ENCODE results near the gene PDLIM7.

PDLIM7 gene

DNA sequence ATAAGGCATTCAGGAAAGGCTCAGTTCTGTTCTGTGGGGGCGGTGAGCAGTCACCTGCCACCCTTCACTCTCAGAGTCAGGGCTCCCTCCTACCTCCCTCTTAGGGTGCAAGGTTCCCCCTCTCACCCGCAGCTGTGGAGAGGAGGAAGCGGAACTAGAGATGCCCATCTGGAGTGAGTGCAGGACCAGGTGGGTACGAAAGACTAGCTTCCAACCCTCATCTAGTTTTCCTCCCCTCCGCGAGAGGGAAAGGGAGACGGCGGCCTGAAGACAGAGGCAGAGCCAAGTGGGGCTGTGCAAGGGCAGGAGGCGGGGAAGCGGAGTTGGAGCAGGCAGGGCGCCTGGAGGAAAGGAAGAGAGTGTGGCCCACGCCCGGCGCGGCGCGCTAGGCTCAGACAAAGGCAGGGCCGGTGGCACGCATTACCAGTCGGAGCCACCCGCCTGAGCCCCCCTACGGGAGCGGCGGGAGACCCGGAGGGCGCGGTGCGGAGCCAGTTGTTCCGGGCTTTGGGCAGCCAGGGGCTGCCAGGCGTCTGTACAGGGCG lies 43.5 kb downstream of the PDLIM7 start:
- no peaks in the 10 kb centered on the region for H3K9me3 ChIP-seq
- H3K27me3 ChIP-seq (ENCODE audit: low read depth): no peaks in the 10 kb centered on the region
- in situ Hi-C loops (cut with MboI; ENCODE audit: low sequenced_read_pairs): no loop called here
- peak in 1 of 2 experiments; percentile 61 for DNase-seq (ENCODE audit: low spot score in 2 of 2)
- H3K36me3 ChIP-seq (replicated peaks): peaks cover 24% of the 10 kb centered on the region
- H3K4me3 ChIP-seq: peak overlapping the region; percentile 50
- H3K4me1 ChIP-seq: peaks cover 7% of the 10 kb centered on the region

DNA sequence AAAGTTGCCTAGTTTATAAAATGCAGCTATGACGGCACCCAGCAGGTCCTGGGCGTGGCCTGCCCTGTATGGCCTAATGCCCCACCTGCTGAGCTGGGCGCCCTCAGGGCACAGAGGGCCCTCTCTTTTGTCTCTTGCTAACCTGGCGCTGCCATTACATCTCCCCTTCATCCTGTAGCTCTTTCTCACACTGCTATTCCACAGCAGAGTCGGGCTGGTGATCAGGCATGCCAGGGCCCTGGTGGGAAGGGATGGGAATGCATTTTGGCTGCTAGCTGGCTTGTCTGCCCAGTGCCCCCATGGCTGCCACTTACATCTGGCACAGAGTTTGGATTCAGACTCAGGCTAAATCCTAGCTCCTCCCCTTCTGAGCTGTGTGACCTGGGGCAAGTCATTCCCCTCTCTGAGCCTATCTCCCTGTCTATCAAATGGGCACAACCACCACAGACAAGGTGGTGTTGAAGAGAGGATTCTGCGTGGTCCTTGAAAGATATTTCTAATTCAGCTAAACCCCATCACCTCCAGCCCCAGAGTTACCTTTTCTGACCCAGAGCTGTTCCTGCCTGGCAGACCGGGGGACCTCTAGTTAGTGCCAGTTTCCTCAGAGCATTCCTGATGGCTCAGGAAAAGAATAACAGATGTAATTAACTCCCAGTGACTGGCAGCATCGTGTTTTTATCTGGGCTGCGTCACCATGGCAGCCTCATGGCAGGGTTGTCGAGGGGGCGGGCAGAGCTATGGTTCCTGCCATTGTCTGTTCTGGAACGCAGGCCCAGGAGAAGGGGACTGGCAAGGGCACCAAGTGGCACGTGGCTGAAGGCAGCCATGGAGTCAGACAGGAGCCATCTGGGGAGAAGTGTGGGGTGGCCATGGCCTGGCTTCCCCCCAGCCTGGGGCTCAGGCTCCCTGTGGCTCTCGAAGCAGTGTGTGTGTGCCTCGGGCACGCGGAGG lies 44.4 kb downstream of the PDLIM7 start:
- Histone ChIP-seq H3K9me3 (no peaks in the 10 kb centered on the region), H3K36me3 (replicated peaks) (peaks cover 14% of the 10 kb centered on the region), H3K27me3 (ENCODE audit: low read depth) (no peaks in the 10 kb centered on the region), H3K4me1 (peaks cover 10% of the 10 kb centered on the region), H3K4me3 (no peak overlapping the region; the same call in 1 of the 2 replicates)
- no peak for DNase-seq (ENCODE audit: low spot score in 2 of 2)
- in situ Hi-C loops (cut with MboI; ENCODE audit: low sequenced_read_pairs): no loop called here

- Histone ChIP-seq H3K36me3 (replicated peaks) (peaks cover 2% of the 10 kb centered on the region), H3K4me1 (peaks cover 20% of the 10 kb centered on the region), H3K4me3 (no peak overlapping the region), H3K9me3 (no peaks in the 10 kb centered on the region), H3K27me3 (ENCODE audit: low read depth) (no peaks in the 10 kb centered on the region)
- in situ Hi-C loops (cut with MboI; ENCODE audit: low sequenced_read_pairs): no loop called here
- DNase-seq (ENCODE audit: low spot score in 2 of 2): no peak
Measured at GRCh38 chr5:177450667-177451424, 46.6 kb downstream of the PDLIM7 start.

GRCh38 chr5:177449140-177450061 lies 48.0 kb downstream of the PDLIM7 start:
- no peak for DNase-seq (ENCODE audit: low spot score in 2 of 2)
- in situ Hi-C loops (cut with MboI; ENCODE audit: low sequenced_read_pairs): loop anchor here (5.0 to 10.0 kb wide), 2 partner anchors 57 to 135 kb away; partner anchors contain the start of gene MXD3
- H3K4me3 ChIP-seq: no peak overlapping the region
- no peaks in the 10 kb centered on the region for H3K27me3 ChIP-seq (ENCODE audit: low read depth)
- peaks cover 21% of the 10 kb centered on the region for H3K4me1 ChIP-seq
- peaks cover 2% of the 10 kb centered on the region; the same call in 1 of the 2 replicates for H3K36me3 ChIP-seq (replicated peaks)
- no peaks in the 10 kb centered on the region for H3K9me3 ChIP-seq

DNA sequence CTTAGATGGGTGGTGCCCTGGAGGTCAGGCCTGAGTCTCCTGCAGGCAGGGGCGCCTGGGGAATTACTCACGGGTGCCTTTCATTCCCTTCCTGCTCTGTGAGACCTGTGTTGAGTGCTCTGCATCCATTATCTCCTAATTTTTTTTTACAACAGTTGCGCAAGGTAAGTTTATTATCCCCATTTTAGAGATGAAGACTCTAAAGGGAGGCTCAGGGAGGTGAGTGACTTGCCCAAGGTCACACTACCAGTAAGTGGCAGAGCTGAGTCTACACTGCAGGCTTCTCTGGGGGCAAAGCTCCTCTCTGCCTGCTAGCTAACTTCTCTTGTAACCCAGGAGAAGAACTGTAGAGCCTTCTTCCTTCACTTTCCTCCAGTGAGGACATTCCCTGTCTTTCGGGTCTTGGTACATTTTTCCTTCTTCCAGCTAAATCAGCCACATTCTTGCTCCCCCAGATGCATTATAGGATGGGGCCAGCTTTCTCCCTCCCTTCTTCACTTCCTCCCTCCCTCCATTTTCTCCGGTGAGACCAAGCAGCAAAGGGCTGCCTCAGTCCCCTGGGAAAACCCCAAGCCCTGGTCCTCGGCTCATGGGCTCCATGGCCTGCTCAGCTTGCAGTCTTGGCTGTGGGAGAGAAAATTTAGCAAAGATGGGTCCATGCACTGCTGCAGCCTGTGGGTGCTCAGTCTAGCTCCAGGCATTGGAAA lies 49.0 kb downstream of the PDLIM7 start:
- in situ Hi-C loops (cut with MboI; ENCODE audit: low sequenced_read_pairs): loop anchor here (5.0 to 10.0 kb wide), 2 partner anchors 56 to 134 kb away; partner anchors contain the start of gene MXD3
- DNase-seq (ENCODE audit: low spot score in 2 of 2): no peak
- Histone ChIP-seq H3K27me3 (ENCODE audit: low read depth) (no peaks in the 10 kb centered on the region), H3K4me1 (peaks cover 13% of the 10 kb centered on the region), H3K9me3 (no peaks in the 10 kb centered on the region), H3K36me3 (replicated peaks) (no peaks in the 10 kb centered on the region), H3K4me3 (peak overlapping the region; percentile 47)

DNA sequence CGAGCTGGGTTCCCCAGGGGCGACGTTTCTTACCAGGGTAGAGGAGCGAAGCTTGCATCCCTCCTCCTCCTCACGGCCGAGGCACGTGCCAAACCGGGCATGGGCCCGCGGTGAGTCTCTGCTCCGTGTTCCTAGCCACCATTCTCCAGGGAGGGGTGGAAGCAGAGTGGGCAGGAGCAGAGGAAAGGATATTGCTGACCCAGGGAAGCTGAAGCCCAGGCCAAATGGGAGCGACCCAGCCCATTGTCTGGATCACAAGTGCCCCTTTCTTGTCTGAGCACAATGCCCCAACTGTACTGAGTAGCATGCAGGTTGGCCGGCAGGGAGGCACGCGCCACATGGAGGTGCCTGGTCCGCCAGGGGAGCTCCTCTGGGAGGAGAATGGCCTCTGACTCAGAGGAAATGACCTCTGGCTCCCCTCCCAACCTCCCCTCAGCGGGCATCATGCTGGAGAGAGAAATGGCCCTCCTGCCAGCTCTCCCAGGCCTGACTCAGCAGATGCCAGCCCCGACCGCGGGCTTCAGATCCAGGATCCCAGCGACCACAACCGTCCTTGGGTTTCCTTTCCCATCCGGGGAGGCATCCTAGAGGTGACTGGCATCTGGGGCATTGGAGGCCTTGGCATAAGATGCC lies 49.7 kb downstream of the PDLIM7 start:
- peak in 1 of 2 experiments; percentile 65 for DNase-seq (ENCODE audit: low spot score in 2 of 2)
- peaks cover 13% of the 10 kb centered on the region for H3K4me1 ChIP-seq
- no peaks in the 10 kb centered on the region for H3K36me3 ChIP-seq (replicated peaks)
- H3K27me3 ChIP-seq (ENCODE audit: low read depth): no peaks in the 10 kb centered on the region
- H3K4me3 ChIP-seq: peak overlapping the region; percentile 47
- H3K9me3 ChIP-seq: no peaks in the 10 kb centered on the region
- in situ Hi-C loops (cut with MboI; ENCODE audit: low sequenced_read_pairs): loop anchor here (5.0 to 10.0 kb wide), 2 partner anchors 55 to 133 kb away; partner anchors contain the start of gene MXD3

DNA sequence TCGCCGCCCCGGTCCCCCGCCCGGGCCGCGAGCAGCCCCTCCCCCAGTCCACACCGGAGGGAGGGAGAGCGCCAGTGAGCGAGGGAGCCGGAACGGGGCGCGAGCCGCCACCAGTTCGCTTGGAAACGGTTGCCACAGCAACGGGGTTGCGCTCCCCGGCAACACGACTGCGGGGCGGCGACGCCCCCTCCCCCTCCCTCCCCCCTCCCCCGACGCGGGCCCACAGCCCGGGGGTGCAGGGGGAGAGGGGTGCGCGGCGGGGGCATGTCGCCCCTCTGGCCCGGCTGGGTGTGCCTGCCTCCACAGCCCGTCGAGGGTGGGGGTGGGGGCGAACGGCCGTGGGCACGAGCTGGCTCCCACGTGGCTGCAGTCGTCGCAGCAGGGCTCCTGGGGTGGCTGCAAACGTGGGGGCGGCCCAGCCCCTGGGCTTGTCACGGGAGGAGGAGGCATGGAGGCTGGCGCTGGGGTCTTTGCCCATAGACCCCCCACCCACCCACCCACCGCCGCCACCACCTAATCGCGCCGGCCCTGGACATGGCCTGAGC lies 50.3 kb downstream of the PDLIM7 start:
- Histone ChIP-seq H3K9me3 (no peaks in the 10 kb centered on the region), H3K36me3 (replicated peaks) (peaks cover 4% of the 10 kb centered on the region; the same call in 1 of the 2 replicates), H3K4me3 (peak overlapping the region; percentile 47), H3K27me3 (ENCODE audit: low read depth) (no peaks in the 10 kb centered on the region), H3K4me1 (peaks cover 13% of the 10 kb centered on the region)
- DNase-seq (ENCODE audit: low spot score in 2 of 2): peak; percentile 60 to 84
- in situ Hi-C loops (cut with MboI; ENCODE audit: low sequenced_read_pairs): loop anchor here (5.0 to 10.0 kb wide), 2 partner anchors 55 to 132 kb away; partner anchors contain the start of gene MXD3

DNA sequence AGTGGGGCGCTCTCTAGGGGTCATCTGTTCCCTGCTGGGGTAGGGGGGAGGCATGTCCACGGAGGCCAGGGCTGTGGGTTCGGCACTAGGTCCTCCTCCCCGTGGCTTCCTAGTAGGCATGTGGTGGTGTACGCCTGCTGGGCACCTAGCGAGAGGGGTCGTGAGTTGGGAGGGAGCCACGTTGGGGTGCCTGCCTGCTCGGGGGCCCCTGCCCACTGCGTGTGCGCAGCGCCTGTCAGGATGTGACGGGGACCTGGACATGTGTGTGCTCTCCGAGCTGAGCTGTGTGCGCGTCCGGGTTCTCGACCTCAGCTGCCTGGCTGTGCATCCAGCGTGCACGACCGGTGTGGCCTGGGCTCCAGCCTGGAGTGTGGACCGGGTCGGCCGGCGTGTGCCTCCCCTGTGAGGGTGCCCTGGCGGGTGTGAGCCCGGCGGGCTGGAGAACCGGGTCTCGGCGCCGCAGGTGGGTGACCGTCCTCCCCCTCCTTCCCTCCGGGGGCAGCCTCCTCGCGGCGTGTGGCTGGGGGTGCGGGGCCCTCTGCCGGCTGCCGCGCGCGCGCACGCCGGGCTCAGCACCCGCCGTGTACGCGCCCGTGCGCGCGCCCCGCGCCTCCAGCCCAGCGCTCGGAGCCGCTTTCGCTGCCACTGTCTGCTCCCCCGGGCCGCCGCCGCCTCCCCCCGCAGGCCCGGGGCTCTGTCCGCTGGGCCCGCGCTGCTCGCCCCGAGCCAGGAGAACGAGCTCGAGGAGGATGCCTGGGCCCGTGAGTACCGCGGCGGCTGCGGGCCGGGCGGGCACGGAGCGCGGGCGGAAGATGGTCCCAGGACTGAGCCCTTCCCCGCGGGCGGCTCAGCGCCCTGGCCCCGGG lies 51.0 kb downstream of the PDLIM7 start, which contains the start of gene PRR7:
Gene PRR7 (plus strand): TSS at position 615 of the 866 bp plus-strand sequence. CDS start 8,254 bp downstream, outside the sequence.
- Histone ChIP-seq H3K4me3 (peak within 1 kb of the TSS; percentile 47), H3K36me3 (replicated peaks) (peaks cover 9% of the 10 kb centered on the region; the same call in 1 of the 2 replicates), H3K4me1 (peaks cover 13% of the 10 kb centered on the region), H3K27me3 (ENCODE audit: low read depth) (no peaks in the 10 kb centered on the region), H3K9me3 (no peaks in the 10 kb centered on the region)
- DNase-seq (ENCODE audit: low spot score in 2 of 2): peak; percentile 37 to 79
- in situ Hi-C loops (cut with MboI; ENCODE audit: low sequenced_read_pairs): loop anchor here (5.0 to 10.0 kb wide), 2 partner anchors 54 to 132 kb away; partner anchors contain the start of gene MXD3

GRCh38 chr5:177445917-177446199 lies 51.5 kb downstream of the PDLIM7 start:
- H3K4me3 ChIP-seq: peak overlapping the region; percentile 47
- H3K36me3 ChIP-seq (replicated peaks): peaks cover 11% of the 10 kb centered on the region
- peaks cover 13% of the 10 kb centered on the region for H3K4me1 ChIP-seq
- H3K9me3 ChIP-seq: no peaks in the 10 kb centered on the region
- DNase-seq (ENCODE audit: low spot score in 2 of 2): no peak
- no peaks in the 10 kb centered on the region for H3K27me3 ChIP-seq (ENCODE audit: low read depth)
- in situ Hi-C loops (cut with MboI; ENCODE audit: low sequenced_read_pairs): loop anchor here (5.0 to 10.0 kb wide), 2 partner anchors 54 to 131 kb away; partner anchors contain the start of gene MXD3

DNA sequence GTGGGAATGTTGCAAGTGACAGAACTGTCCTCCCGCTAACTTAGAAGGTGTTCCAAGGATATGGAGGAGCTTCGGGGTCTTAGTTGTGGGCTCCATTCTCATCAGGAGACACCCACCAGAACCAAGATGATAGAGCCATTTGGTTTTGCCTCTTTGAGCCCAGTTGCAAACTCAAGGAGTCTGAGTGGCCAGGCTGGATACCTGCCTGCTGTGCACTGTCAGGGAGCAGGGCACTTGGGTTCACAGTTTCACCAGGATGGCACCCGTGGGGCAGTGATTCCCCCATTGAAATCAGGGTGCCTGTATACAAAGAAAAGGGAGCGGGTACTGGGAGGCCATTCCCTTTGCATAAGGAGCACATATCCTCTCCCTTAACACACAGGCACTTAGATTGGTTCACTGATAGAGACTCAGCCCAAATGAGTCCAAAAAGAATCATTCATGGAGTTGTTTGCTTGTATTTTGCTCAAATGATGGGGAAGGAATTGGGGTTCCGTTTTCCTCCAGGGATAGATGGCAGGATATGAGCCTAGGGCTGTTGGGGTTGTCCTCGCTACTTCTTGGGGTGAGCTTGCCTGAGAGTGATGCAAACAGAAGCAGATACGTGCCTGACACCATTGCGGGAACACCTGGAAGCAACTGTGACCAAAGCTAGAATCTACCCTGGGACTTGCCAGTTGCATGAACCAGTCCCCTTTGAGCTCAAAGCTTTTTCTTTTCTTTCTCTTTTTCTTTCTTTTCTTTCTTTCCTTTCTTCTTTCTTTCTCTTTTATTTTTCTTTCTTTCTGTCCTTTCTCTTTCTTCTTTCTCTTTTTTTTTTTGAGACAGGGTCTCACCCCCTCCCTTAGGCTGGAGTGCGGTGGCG lies 52.1 kb downstream of the PDLIM7 start:
- H3K9me3 ChIP-seq: no peaks in the 10 kb centered on the region
- peaks cover 14% of the 10 kb centered on the region for H3K36me3 ChIP-seq (replicated peaks)
- H3K4me3 ChIP-seq: no peak overlapping the region
- no peaks in the 10 kb centered on the region for H3K27me3 ChIP-seq (ENCODE audit: low read depth)
- in situ Hi-C loops (cut with MboI; ENCODE audit: low sequenced_read_pairs): loop anchor here (5.0 to 10.0 kb wide), 2 partner anchors 53 to 130 kb away; partner anchors contain the start of gene MXD3
- no peak for DNase-seq (ENCODE audit: low spot score in 2 of 2)
- peaks cover 15% of the 10 kb centered on the region for H3K4me1 ChIP-seq
